Fibroblast of lung (primary cell): ENCODE data around the gene NCK2. TPM values are rescaled to one million over a fixed set of nuclear protein-coding genes. Genes with fewer than 3 reads are reported as not detected.

Experiments
- DNase-seq, 2 donors: peaks; one replicate each; pipeline versions ENCODE4 v3.0.0 to v3.0.0-alpha.2; 2010; ENCODE audit warnings: low read depth in 2 of 2
- H2AFZ ChIP-seq: 2 replicates; pipeline ENCODE4 v1.5.1; 2012; ENCODE audit warnings: low read length, control low read depth, inconsistent platforms
- H3K27ac ChIP-seq: 2 replicates; pipeline ENCODE4 v1.5.1; 2011; ENCODE audit warnings: low read length, control low read depth; ENCODE audit not compliant: insufficient read depth
- H3K27me3 ChIP-seq: 2 replicates; pipeline ENCODE4 v1.5.1; 2011; ENCODE audit warnings: mild to moderate bottlenecking, low read length; ENCODE audit not compliant: control insufficient read depth, insufficient read depth
- H3K36me3 ChIP-seq: 2 replicates; pipeline ENCODE4 v1.5.1; 2011; ENCODE audit warnings: low read length; ENCODE audit not compliant: control insufficient read depth, insufficient read depth
- H3K4me1 ChIP-seq: 2 replicates; pipeline ENCODE4 v1.5.1; 2011; ENCODE audit warnings: low read length; ENCODE audit not compliant: control insufficient read depth, insufficient read depth; ENCODE audit errors: extremely low read depth
- H3K4me2 ChIP-seq: 2 replicates; pipeline ENCODE4 v1.5.1; 2011; ENCODE audit warnings: low read length, control low read depth; ENCODE audit not compliant: insufficient read depth; ENCODE audit errors: extremely low read depth
- H3K4me3 ChIP-seq, 4 experiments: fragments of 200-600 bp in 1 of 4; sonication (generic) in 1 of 4; replicated peaks in 1 of 4; 2 replicates each; pipeline ENCODE4 v1.5.1; 2011 to 2016; ENCODE audit warnings: low read length in 4 of 4, low read depth in 3 of 4, mild to moderate bottlenecking in 3 of 4, control low read depth in 2 of 4, inconsistent platforms in 1 of 4, mixed read lengths in 1 of 4; ENCODE audit not compliant: insufficient read depth in 1 of 4; ENCODE audit errors: control extremely low read depth in 1 of 4
- H3K79me2 ChIP-seq: 2 replicates; pipeline ENCODE4 v1.5.1; 2012; ENCODE audit warnings: mild to moderate bottlenecking, low read length, inconsistent platforms; ENCODE audit not compliant: control insufficient read depth, insufficient read depth
- H3K9ac ChIP-seq: 2 replicates; pipeline ENCODE4 v1.5.1; 2011; ENCODE audit warnings: mild to moderate bottlenecking, low read length, control low read depth; ENCODE audit not compliant: insufficient read depth
- H3K9me3 ChIP-seq: 2 replicates; pipeline ENCODE4 v1.5.1; 2012; ENCODE audit warnings: low read depth, low read length; ENCODE audit not compliant: control insufficient read depth, insufficient read depth
- H4K20me1 ChIP-seq: 2 replicates; pipeline ENCODE4 v1.5.1; 2011; ENCODE audit warnings: low read length; ENCODE audit not compliant: control insufficient read depth, insufficient read depth; ENCODE audit errors: extremely low read depth
- CTCF ChIP-seq, 2 donors: IDR thresholded peaks in 1 of 2; conservative IDR thresholded peaks in 1 of 2; 1 replicate in 1 of 2; 2 replicates in 1 of 2; pipeline ENCODE4 v1.5.1; 2011 to 2012; ENCODE audit warnings: low read length in 2 of 2, control low read depth in 1 of 2, inconsistent platforms in 1 of 2, low read depth in 1 of 2, mild to moderate bottlenecking in 1 of 2
- EZH2 ChIP-seq: IDR thresholded peaks from 2 replicates; pipeline ENCODE4 v1.5.1; 2012; ENCODE audit warnings: low read length, control low read depth, mild to moderate bottlenecking; ENCODE audit errors: missing control alignments
- polyA plus RNA-seq, 2 donors: library from polyadenylated mRNA; depleted of rRNA in 1 of 2; stranded (reverse) in 1 of 2; unstranded in 1 of 2; fragments of >200 nt; gene quantifications; 2 replicates each; pipeline ENCODE4 v1.2.1, GENCODE V29; 2011 to 2012; ENCODE audit warnings: missing spikeins in 1 of 2
- total RNA-seq: library from RNA; depleted of rRNA; stranded (reverse); fragments of >200 nt; gene quantifications from 2 replicates; pipeline ENCODE4 v1.2.1, GENCODE V29; 2014

Gene NCK2
- total and polyA plus RNA-seq, 2 donors (not counting 1 experiment from before 2014, with no cell fraction given): 25.4 to 51.3 TPM

GRCh38 chr2:105809097-105809473 is 64.4 kb downstream of the NCK2 start:
- no peak overlapping the region for H3K4me3 ChIP-seq
- peaks cover 10% of the 10 kb centered on the region for H3K4me1 ChIP-seq
- no peak overlapping the region for H3K4me2 ChIP-seq
- H3K36me3 ChIP-seq: no peaks in the 10 kb centered on the region
- no peak overlapping the region for H2AFZ ChIP-seq
- H3K9me3 ChIP-seq: no peaks in the 10 kb centered on the region
- no peak overlapping the region for H3K9ac ChIP-seq
- H3K79me2 ChIP-seq: peaks cover 5% of the 10 kb centered on the region
- H3K27ac ChIP-seq: no peak overlapping the region
- no peaks in the 10 kb centered on the region for H3K27me3 ChIP-seq
- no peak for DNase-seq
- H4K20me1 ChIP-seq: no peaks in the 10 kb centered on the region
- TF ChIP-seq EZH2 (no peak), CTCF (conservative IDR thresholded peaks at IDR 0.05 in 1 of 2, IDR thresholded peaks at IDR 0.05 in 1 of 2; ENCODE audit: low read depth in 1 of 2, low read length in 2 of 2) (no peak)

GRCh38 chr2:105809723-105810122 is 65.0 kb downstream of the NCK2 start:
- Histone ChIP-seq H4K20me1 (no peaks in the 10 kb centered on the region), H3K79me2 (peaks cover 5% of the 10 kb centered on the region), H3K27ac (no peak overlapping the region), H3K4me2 (no peak overlapping the region), H3K4me1 (peaks cover 10% of the 10 kb centered on the region), H3K9me3 (no peaks in the 10 kb centered on the region), H3K4me3 (no peak overlapping the region), H2AFZ (no peak overlapping the region), H3K36me3 (no peaks in the 10 kb centered on the region), H3K9ac (no peak overlapping the region), H3K27me3 (no peaks in the 10 kb centered on the region)
- TF ChIP-seq CTCF (conservative IDR thresholded peaks at IDR 0.05 in 1 of 2, IDR thresholded peaks at IDR 0.05 in 1 of 2; ENCODE audit: low read depth in 1 of 2, low read length in 2 of 2) (no peak), EZH2 (no peak)
- DNase-seq: no peak

GRCh38 chr2:105812180-105813044 is 67.7 kb downstream of the NCK2 start:
- no peak overlapping the region for H3K4me2 ChIP-seq
- H4K20me1 ChIP-seq: no peaks in the 10 kb centered on the region
- no peaks in the 10 kb centered on the region for H3K36me3 ChIP-seq
- H3K27me3 ChIP-seq: no peaks in the 10 kb centered on the region
- H3K4me1 ChIP-seq: peaks cover 10% of the 10 kb centered on the region
- H3K9ac ChIP-seq: no peak overlapping the region
- TF ChIP-seq CTCF (conservative IDR thresholded peaks at IDR 0.05 in 1 of 2, IDR thresholded peaks at IDR 0.05 in 1 of 2; ENCODE audit: low read depth in 1 of 2, low read length in 2 of 2): no peak
- no peak for TF ChIP-seq EZH2
- peaks cover 5% of the 10 kb centered on the region for H3K79me2 ChIP-seq
- peak; percentile 78 to 96 for DNase-seq
- no peak overlapping the region for H3K4me3 ChIP-seq
- H3K9me3 ChIP-seq: no peaks in the 10 kb centered on the region
- peak overlapping the region; percentile 29 for H3K27ac ChIP-seq
- no peak overlapping the region for H2AFZ ChIP-seq
